Fibroblast of villous mesenchyme (primary cell): ENCODE data around the gene MAN1A2. TPM values are rescaled to one million over a fixed set of nuclear protein-coding genes. Genes with fewer than 3 reads are reported as not detected.

Source experiments
- DNase-seq: peaks from one replicate; pipeline ENCODE4 v3.0.0-alpha.2; 2010; ENCODE audit warnings: low read depth
- H3K4me3 ChIP-seq: 2 replicates; pipeline ENCODE4 v1.5.1; 2011; ENCODE audit warnings: low read depth, mild to moderate bottlenecking, low read length
- total RNA-seq: library from RNA; depleted of rRNA; stranded (reverse); fragments of >200 nt; gene quantifications from 2 replicates; pipeline ENCODE4 v1.2.3, GENCODE V29; 2012
- TF ChIP-seq, protein P1 (sequence below): IDR thresholded peaks from 2 replicates; pipeline ENCODE4 v1.5.1; 2012; ENCODE audit warnings: low read depth, mild to moderate bottlenecking, low read length; ENCODE audit not compliant: insufficient read depth

Gene MAN1A2
- total RNA-seq, 1 donor: 78.2 TPM

- DNase-seq: no peak
- TF ChIP-seq, protein P1, sequence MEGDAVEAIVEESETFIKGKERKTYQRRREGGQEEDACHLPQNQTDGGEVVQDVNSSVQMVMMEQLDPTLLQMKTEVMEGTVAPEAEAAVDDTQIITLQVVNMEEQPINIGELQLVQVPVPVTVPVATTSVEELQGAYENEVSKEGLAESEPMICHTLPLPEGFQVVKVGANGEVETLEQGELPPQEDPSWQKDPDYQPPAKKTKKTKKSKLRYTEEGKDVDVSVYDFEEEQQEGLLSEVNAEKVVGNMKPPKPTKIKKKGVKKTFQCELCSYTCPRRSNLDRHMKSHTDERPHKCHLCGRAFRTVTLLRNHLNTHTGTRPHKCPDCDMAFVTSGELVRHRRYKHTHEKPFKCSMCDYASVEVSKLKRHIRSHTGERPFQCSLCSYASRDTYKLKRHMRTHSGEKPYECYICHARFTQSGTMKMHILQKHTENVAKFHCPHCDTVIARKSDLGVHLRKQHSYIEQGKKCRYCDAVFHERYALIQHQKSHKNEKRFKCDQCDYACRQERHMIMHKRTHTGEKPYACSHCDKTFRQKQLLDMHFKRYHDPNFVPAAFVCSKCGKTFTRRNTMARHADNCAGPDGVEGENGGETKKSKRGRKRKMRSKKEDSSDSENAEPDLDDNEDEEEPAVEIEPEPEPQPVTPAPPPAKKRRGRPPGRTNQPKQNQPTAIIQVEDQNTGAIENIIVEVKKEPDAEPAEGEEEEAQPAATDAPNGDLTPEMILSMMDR: no peak
- no peak overlapping the region for H3K4me3 ChIP-seq
These were observed 36.3 kb downstream of the MAN1A2 start for GRCh38 chr1:117403597-117403996.

DNA sequence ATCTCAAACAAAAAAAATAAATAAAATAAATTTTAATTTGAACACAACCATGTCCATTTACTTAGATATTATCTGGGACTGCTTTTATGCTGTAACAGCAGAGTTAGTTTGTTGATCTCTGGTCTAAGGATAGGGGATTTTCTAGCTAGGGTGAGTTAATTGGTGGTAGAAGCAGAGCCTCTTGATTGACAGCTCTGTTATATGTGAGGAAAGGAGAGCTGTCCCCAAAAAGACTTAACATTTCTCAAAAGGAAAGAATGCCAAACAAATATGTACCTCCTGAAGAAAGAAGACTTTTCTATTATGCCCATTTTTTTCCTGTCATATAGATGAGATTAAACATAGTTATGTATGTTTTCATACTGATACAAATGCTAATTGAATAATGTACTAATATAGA, 37.8 kb downstream of the MAN1A2 start:
- no peak for DNase-seq
- H3K4me3 ChIP-seq: no peak overlapping the region
- TF ChIP-seq, protein P1: no peak

GRCh38 chr1:117412472-117412871, 45.2 kb downstream of the MAN1A2 start:
- TF ChIP-seq, protein P1: no peak
- no peak overlapping the region for H3K4me3 ChIP-seq
- DNase-seq: peak; percentile 32

GRCh38 chr1:117413412-117413811, 46.2 kb downstream of the MAN1A2 start:
- TF ChIP-seq, protein P1: no peak

DNA sequence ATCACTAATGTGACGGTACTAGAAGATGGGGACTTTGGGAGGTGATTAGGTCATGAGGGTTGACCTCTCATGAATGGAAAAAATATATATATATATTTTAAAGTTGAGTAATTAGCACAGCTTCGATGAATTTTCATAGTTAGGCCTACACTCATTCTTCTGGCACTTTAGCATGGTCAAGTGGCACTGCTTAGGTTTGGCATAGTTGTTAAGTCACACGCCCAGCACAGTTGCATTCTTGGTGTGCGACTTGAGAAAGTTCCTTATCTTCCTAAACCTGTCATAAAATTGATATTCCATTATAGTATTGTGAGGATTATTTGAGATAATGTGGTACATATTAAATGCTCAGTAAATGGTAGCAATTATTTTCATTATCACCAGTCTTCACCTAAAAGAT, 47.7 kb downstream of the MAN1A2 start:
- H3K4me3 ChIP-seq: no peak overlapping the region
- TF ChIP-seq, protein P1: no peak
- no peak for DNase-seq

More at GRCh38 chr1:117413412-117413811, 46.2 kb downstream of the MAN1A2 start:
- no peak overlapping the region for H3K4me3 ChIP-seq
- DNase-seq: no peak

- no peak for DNase-seq
- H3K4me3 ChIP-seq: no peak overlapping the region
- TF ChIP-seq, protein P1: no peak
These were observed 48.8 kb downstream of the MAN1A2 start for GRCh38 chr1:117416004-117416403.

- TF ChIP-seq, protein P1: no peak
- no peak for DNase-seq
- H3K4me3 ChIP-seq: no peak overlapping the region
These were observed 49.4 kb downstream of the MAN1A2 start for GRCh38 chr1:117416546-117417125.
